GM19351 (cell line): Measurements from ENCODE around the gene GSTA4.
"Not testable (repeated sequence)": the region's sequence is repeated elsewhere in the genome, so short reads cannot be mapped to it uniquely, and the experiment has no call there.

Source experiments
- ATAC-seq: cut with Tn5 transposase; IDR thresholded peaks from one replicate; pipeline ENCODE4 v1.9.1; 2021; ENCODE audit warnings: mild to moderate bottlenecking, moderate library complexity; ENCODE audit not compliant: unreplicated experiment

The GSTA4 gene

GRCh38 chr6:52976591-52977035 is 18.5 kb downstream of the GSTA4 start:
- ATAC-seq = peak; percentile 96

GRCh38 chr6:52976149-52976548 is 18.9 kb downstream of the GSTA4 start:
- ATAC-seq = no peak

GRCh38 chr6:52975580-52975979 is 19.5 kb downstream of the GSTA4 start:
- no peak for ATAC-seq

- ATAC-seq = no peak
Observed at GRCh38 chr6:52972989-52973388, 22.1 kb downstream of the GSTA4 start.

GRCh38 chr6:52969359-52969758 is 25.7 kb downstream of the GSTA4 start:
- no peak for ATAC-seq

GRCh38 chr6:52966101-52966500 is 29.0 kb downstream of the GSTA4 start:
- no peak for ATAC-seq

- ATAC-seq = no peak
Observed at GRCh38 chr6:52965380-52965779, 29.7 kb downstream of the GSTA4 start.

- ATAC-seq = no peak
Observed at GRCh38 chr6:52964318-52964717, 30.8 kb downstream of the GSTA4 start.

GRCh38 chr6:52962701-52963100 is 32.4 kb downstream of the GSTA4 start:
- ATAC-seq = no peak

GRCh38 chr6:52961022-52961421 is 34.1 kb downstream of the GSTA4 start:
- not testable (repeated sequence) for ATAC-seq

GRCh38 chr6:52960211-52960610 is 34.9 kb downstream of the GSTA4 start:
- not testable (repeated sequence) for ATAC-seq

GRCh38 chr6:52958546-52959255 is 36.4 kb downstream of the GSTA4 start:
- ATAC-seq = no peak

- no peak for ATAC-seq
Observed at GRCh38 chr6:52955871-52956270, 39.2 kb downstream of the GSTA4 start.

- ATAC-seq = peak; percentile 64
Observed at GRCh38 chr6:52953911-52954839, 40.9 kb downstream of the GSTA4 start.

- ATAC-seq = no peak
Observed at GRCh38 chr6:52946306-52946705, 48.8 kb downstream of the GSTA4 start.

GRCh38 chr6:52942821-52943220 is 52.3 kb downstream of the GSTA4 start:
- ATAC-seq = not testable (repeated sequence)

GRCh38 chr6:52942221-52942620 is 52.9 kb downstream of the GSTA4 start:
- no peak for ATAC-seq

GRCh38 chr6:52937908-52938307 is 57.2 kb downstream of the GSTA4 start:
- no peak for ATAC-seq

GRCh38 chr6:52933778-52934177 is 61.3 kb downstream of the GSTA4 start:
- no peak for ATAC-seq

- ATAC-seq = no peak
Observed at GRCh38 chr6:52931351-52931750, 63.7 kb downstream of the GSTA4 start.

GRCh38 chr6:52929321-52930164 is 65.5 kb downstream of the GSTA4 start:
- no peak for ATAC-seq
